Endothelial cell of umbilical vein (primary cell): ENCODE results near the gene TSFM. TPM values are rescaled to one million over a fixed set of nuclear protein-coding genes. Genes with fewer than 3 reads are reported as not detected.

ENCODE experiments used
- BruUV-seq: library from RNA; stranded (reverse); fragments of 400-500 nt; replicated peaks from 2 replicates; lab custom pipeline; 2021; lab: Mats Ljungman, UMichigan
- CTCF ChIA-PET: fragments of 300-600, 350-600 bp; sonication (Branson Sonifier 250); formaldehyde crosslinking; loops from one replicate; lab custom pipeline; 2021; ENCODE audit warnings: antibody characterized with exemption, inconsistent platforms; lab: Charles Lee
- POLR2A ChIA-PET: fragments of 300-600, 350-600 bp; sonication (Branson Sonifier 250); formaldehyde crosslinking; loops from one replicate; lab custom pipeline; 2021; ENCODE audit warnings: antibody characterized with exemption, inconsistent platforms; lab: Charles Lee
- DNase-seq: peaks from one replicate; pipeline ENCODE4 v3.0.0-alpha.2; 2011; ENCODE audit warnings: low read depth, low spot score
- FAIRE-seq: peaks from 2 replicates; lab custom pipeline; 2011; peaks lifted over from hg19 to GRCh38; lab: Jason Lieb, UNC
- H2AFZ ChIP-seq: 2 replicates; pipeline ENCODE4 v1.6.0; 2012; ENCODE audit warnings: low read depth, low read length, control low read depth, inconsistent platforms
- H3K27ac ChIP-seq: 2 replicates; pipeline ENCODE4 v1.5.1; 2011; ENCODE audit warnings: low read depth, mild to moderate bottlenecking, control low read depth, low read length, moderate library complexity; ENCODE audit not compliant: insufficient read depth
- H3K27me3 ChIP-seq, 2 experiments: 2 replicates each; pipeline versions ENCODE4 v1.6.0 to v1.6.1; 2011; ENCODE audit warnings: low read length in 2 of 2, mixed read lengths in 1 of 2; ENCODE audit not compliant: control insufficient read depth in 2 of 2, insufficient read depth in 2 of 2
- H3K36me3 ChIP-seq, 2 experiments: 2 replicates in 1 of 2; 3 replicates in 1 of 2; pipeline ENCODE4 v1.5.1; 2011; ENCODE audit warnings: low read length in 2 of 2, mild to moderate bottlenecking in 1 of 2, moderate library complexity in 1 of 2; ENCODE audit not compliant: control insufficient read depth in 2 of 2, insufficient read depth in 2 of 2; ENCODE audit errors: extremely low read depth in 1 of 2
- H3K4me1 ChIP-seq: 3 replicates; pipeline ENCODE4 v1.5.1; 2011; ENCODE audit warnings: mild to moderate bottlenecking, low read length; ENCODE audit not compliant: control insufficient read depth, insufficient read depth; ENCODE audit errors: extremely low read depth
- H3K4me2 ChIP-seq: 2 replicates; pipeline ENCODE4 v1.6.1; 2011; ENCODE audit warnings: low read length, control low read depth, mixed read lengths; ENCODE audit not compliant: insufficient read depth
- H3K4me3 ChIP-seq, 3 experiments: fragments of 200-600 bp in 1 of 3; sonication (generic), shearing (Covaris generic) in 1 of 3; replicated peaks in 1 of 3; 2 replicates each; pipeline ENCODE4 v1.5.1; 2011 to 2016; ENCODE audit warnings: control low read depth in 3 of 3, low read length in 3 of 3, mild to moderate bottlenecking in 2 of 3, inconsistent platforms in 1 of 3, low read depth in 1 of 3, moderate library complexity in 1 of 3; ENCODE audit not compliant: insufficient read depth in 1 of 3
- H3K79me2 ChIP-seq: 2 replicates; pipeline ENCODE4 v1.6.0; 2012; ENCODE audit warnings: low read length, inconsistent platforms; ENCODE audit not compliant: control insufficient read depth, insufficient read depth
- H3K9ac ChIP-seq: replicated peaks from 2 replicates; pipeline ENCODE3; 2011; ENCODE audit warnings: low read length, control low read depth; ENCODE audit not compliant: insufficient read depth; ENCODE audit errors: extremely low read depth
- H3K9me1 ChIP-seq: replicated peaks from 3 replicates; pipeline ENCODE4 v1.6.0; 2011; ENCODE audit warnings: mild to moderate bottlenecking, low read length; ENCODE audit not compliant: control insufficient read depth, insufficient read depth; ENCODE audit errors: extremely low read depth
- H3K9me3 ChIP-seq: replicated peaks from 2 replicates; pipeline ENCODE4 v1.5.1; 2012; ENCODE audit warnings: low read length, inconsistent platforms; ENCODE audit not compliant: control insufficient read depth, insufficient read depth
- H4K20me1 ChIP-seq: replicated peaks from 2 replicates; pipeline ENCODE3; 2011; ENCODE audit warnings: mild to moderate bottlenecking, low read length; ENCODE audit not compliant: control insufficient read depth, insufficient read depth; ENCODE audit errors: extremely low read depth
- CTCF ChIP-seq, 2 donors: IDR thresholded peaks; 1 replicate in 1 of 2; 2 replicates in 1 of 2; pipeline ENCODE4 v1.5.1; 2011; ENCODE audit warnings: low read length in 2 of 2, mild to moderate bottlenecking in 2 of 2, moderate library complexity in 2 of 2, control low read depth in 1 of 2, inconsistent platforms in 1 of 2, low read depth in 1 of 2; ENCODE audit not compliant: insufficient read depth in 1 of 2; ENCODE audit errors: extremely low read depth in 1 of 2
- EZH2 ChIP-seq: IDR thresholded peaks from 2 replicates; pipeline ENCODE4 v1.6.1; 2012; ENCODE audit warnings: borderline replicate concordance, low read depth, mild to moderate bottlenecking, moderate library complexity, low read length, inconsistent platforms; ENCODE audit not compliant: severe bottlenecking
- FOS ChIP-seq: IDR thresholded peaks from 2 replicates; pipeline ENCODE4 v1.6.1; 2011; ENCODE audit warnings: mild to moderate bottlenecking, low read length, moderate library complexity, borderline replicate concordance; ENCODE audit not compliant: insufficient read depth
- GATA2 ChIP-seq: IDR thresholded peaks from 2 replicates; pipeline ENCODE4 v1.7.0; 2011; ENCODE audit warnings: low read depth, mild to moderate bottlenecking, moderate library complexity, mixed read lengths, low read length; ENCODE audit not compliant: insufficient read length, insufficient read depth
- MAX ChIP-seq: IDR thresholded peaks from 2 replicates; pipeline ENCODE4 v1.6.1; 2011; ENCODE audit not compliant: insufficient read depth, insufficient read length
- MYC ChIP-seq: IDR thresholded peaks from one replicate; pipeline ENCODE4 v1.6.1; 2011; ENCODE audit warnings: mild to moderate bottlenecking, low read depth, low read length
- POLR2AphosphoS5 ChIP-seq: IDR thresholded peaks from 2 replicates; pipeline ENCODE4 v1.6.1; 2012; ENCODE audit warnings: low read depth, mild to moderate bottlenecking, control low read depth, low read length, moderate library complexity; ENCODE audit not compliant: insufficient read depth
- dilution Hi-C: fragments of 300-500 bp; cut with MboI; formaldehyde crosslinking; loops from one replicate; pipeline ENCODE4 v1.15.0; 2019; ENCODE audit warnings: low sequenced_read_pairs; ENCODE audit not compliant: extremely low pct_ligation_motif_present
- intact Hi-C: fragments of 100-400 bp; cut with micrococcal nuclease; formaldehyde crosslinking; loops from one replicate; pipeline ENCODE4 v1.10.0; 2022
- polyA plus RNA-seq, 4 experiments: library from polyadenylated mRNA; depleted of rRNA in 3 of 4; stranded (reverse) in 3 of 4; unstranded in 1 of 4; fragments of >200 nt; gene quantifications; 2 replicates each; pipeline versions ENCODE4 v1.2.1 to v1.2.3, GENCODE V29; 2011 to 2012; ENCODE audit warnings: missing spikeins in 1 of 4
- total RNA-seq: library from RNA; stranded (reverse); gene quantifications from 2 replicates; pipeline ENCODE4 v1.2.3, GENCODE V29; 2021

The TSFM gene
- total and polyA plus RNA-seq, 2 donors (not counting 3 experiments of a cell fraction or from before 2014, with no cell fraction given) = 16.5 to 41.8 TPM

- H3K4me3 ChIP-seq = no peak overlapping the region
- no TSS peak for BruUV-seq
- H3K9ac ChIP-seq = no peak overlapping the region
- no peak overlapping the region for H2AFZ ChIP-seq
- H3K27me3 ChIP-seq = no peaks in the 10 kb centered on the region
- peaks cover 14% of the 10 kb centered on the region for H3K79me2 ChIP-seq
- no peak overlapping the region for H3K27ac ChIP-seq
- H3K9me1 ChIP-seq = no peaks in the 10 kb centered on the region
- peaks cover 8 to 10% of the 10 kb centered on the region in 2 experiments for H3K36me3 ChIP-seq
- TF ChIP-seq GATA2 = no peak
- no peak for TF ChIP-seq MYC
- TF ChIP-seq EZH2 = no peak
- TF ChIP-seq POLR2AphosphoS5 = no peak
- TF ChIP-seq FOS = no peak
- no peak for TF ChIP-seq CTCF (IDR thresholded peaks at IDR 0.05; ENCODE audit: extremely low read depth in 1 of 2, insufficient read depth in 1 of 2, low read depth in 1 of 2, low read length in 2 of 2)
- no peak for TF ChIP-seq MAX
- H3K9me3 ChIP-seq = no peaks in the 10 kb centered on the region
- H4K20me1 ChIP-seq = no peaks in the 10 kb centered on the region
- FAIRE-seq (no peak), DNase-seq (no peak)
- H3K4me2 ChIP-seq = no peak overlapping the region
- intact Hi-C loops (loop anchor here (1.0 to 2.0 kb wide), 3 partner anchors 10 to 123 kb away; partner anchors contain the start of genes EEF1AKMT3 and METTL1), dilution Hi-C loops (no loop called here)
- peaks cover 7% of the 10 kb centered on the region for H3K4me1 ChIP-seq
- CTCF ChIA-PET = interaction anchor here (0.6 to 3.2 kb wide), 6 partner anchors 10 to 790 kb away, joined by 4 to 15 read pairs (median 12); partner anchors contain the start of genes EEF1AKMT3 and METTL1
- POLR2A ChIA-PET = no interaction called here
These were observed 362 bp upstream of the TSFM start for GRCh38 chr12:57782243-57782607.
